Breast epithelium (tissue), 3 donors: ENCODE measurements around the gene DISP3.

Experiments
- CTCF ChIP-seq, 3 donors: fragments of 450-650 bp; IDR thresholded peaks; one replicate each; pipeline ENCODE4 v1.5.1; 2016 to 2017; ENCODE audit warnings: antibody characterized with exemption in 3 of 3, mild to moderate bottlenecking in 3 of 3, moderate library complexity in 3 of 3
- POLR2A ChIP-seq: fragments of 450-650 bp; IDR thresholded peaks from one replicate; pipeline ENCODE4 v1.6.1; 2016; ENCODE audit warnings: antibody characterized with exemption, mild to moderate bottlenecking, moderate library complexity

- no peak for TF ChIP-seq CTCF (IDR thresholded peaks at IDR 0.05)
- TF ChIP-seq POLR2A, result no peak
Measured at GRCh38 chr1:11535761-11536572, 57.0 kb downstream of the DISP3 start.
